K562 treated with DMSO at 1 percent for 48 hours (cell line): ENCODE results near the gene RAD9B. TPM values are rescaled to one million over a fixed set of nuclear protein-coding genes. Genes with fewer than 3 reads are reported as not detected.

Source experiments
- total RNA-seq: library from RNA; unstranded; fragments of 300-600 nt; gene quantifications from 2 replicates; pipeline ENCODE4 v1.2.3, GENCODE V29; 2022; ENCODE audit warnings: low replicate concordance; ENCODE audit errors: extremely low read depth

The RAD9B gene
- not detected in 2 replicates for total RNA-seq

DNA sequence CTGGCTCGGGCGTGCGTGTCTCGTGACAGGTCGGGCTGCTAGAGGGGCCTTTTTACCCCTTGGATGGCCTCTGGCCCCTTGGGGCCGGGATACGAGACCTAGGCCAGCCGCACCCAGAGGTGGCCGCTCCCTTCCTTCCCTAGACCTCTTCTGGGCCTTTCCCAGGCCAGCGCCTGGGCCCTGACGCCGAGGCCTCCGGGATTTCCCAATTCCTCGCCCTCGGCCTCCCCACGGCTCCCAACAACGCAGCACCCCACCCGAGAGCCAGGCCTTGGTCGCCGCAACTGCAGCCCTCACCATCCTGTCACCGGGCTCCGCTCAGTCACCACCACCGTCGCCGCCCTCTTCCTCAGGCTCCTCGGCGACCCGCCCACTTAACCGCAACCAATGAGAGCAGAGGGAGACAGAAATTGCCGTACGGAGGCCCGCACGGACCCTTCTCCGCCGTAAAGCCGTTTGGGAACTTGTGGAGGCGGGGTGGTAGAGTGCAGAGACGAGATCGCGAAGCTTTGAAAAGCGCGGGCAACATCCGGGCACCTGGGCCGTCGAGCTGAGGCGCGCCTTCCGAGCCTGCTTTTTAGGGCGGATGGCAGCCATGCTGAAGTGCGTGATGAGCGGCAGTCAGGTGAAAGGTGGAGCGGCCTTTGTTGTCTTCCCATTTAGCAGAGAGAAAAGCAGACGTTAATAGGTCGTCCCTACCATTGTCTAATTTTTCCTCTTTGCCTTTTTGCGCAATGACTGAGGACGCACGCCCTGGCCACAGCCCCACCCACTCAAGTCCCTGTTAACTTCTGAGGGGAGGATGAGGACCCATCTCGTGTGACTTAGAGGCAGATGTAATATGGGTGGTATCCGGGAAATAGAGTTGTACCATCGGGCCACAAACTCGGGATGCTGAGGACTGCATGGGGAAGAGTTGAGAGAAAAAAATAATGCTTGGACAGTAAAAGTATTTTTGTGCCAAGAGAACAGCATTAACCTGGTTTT is at the start of gene RAD9B, which contains the start of gene VPS29:
TSS of gene RAD9B (plus strand) at position 580 of the 987 bp plus-strand sequence. CDS start at position 587, 7 bp downstream.
TSS of gene VPS29 (minus strand) at position 360 of the 987 bp plus-strand sequence. CDS start at position 300, 60 bp downstream.

GRCh38 chr12:110468214-110469048 is 33.7 kb upstream of the RAD9B start, which contains the start of the genes FAM216A and GPN3:
Gene FAM216A, plus strand, starts transcription at chr12:110468845. Its CDS starts 31 bp downstream, at chr12:110468876.
Gene GPN3, minus strand, starts transcription at chr12:110468257. Its CDS starts 54 bp downstream, at chr12:110468203.

Other genes with a start within 250 kb of the RAD9B start
- gene ATP2A2, start 221.1 kb upstream of the RAD9B start, total RNA-seq: 94.9 TPM in 1 of 2 replicates, not detected in the other
- gene ANAPC7, start 98.6 kb upstream of the RAD9B start, total RNA-seq: 212 TPM in 1 of 2 replicates, not detected in the other
- not detected in 2 replicates for gene ARPC3, start 52.0 kb upstream of the RAD9B start, total RNA-seq
- gene GPN3, start 34.1 kb upstream of the RAD9B start, total RNA-seq: not detected in 2 replicates
- gene FAM216A, start 33.5 kb upstream of the RAD9B start, total RNA-seq: not detected in 2 replicates
- gene VPS29, start 220 bp upstream of the RAD9B start, total RNA-seq: not detected in 2 replicates
- gene PPTC7, start 81.0 kb downstream of the RAD9B start, total RNA-seq: not detected in 2 replicates
- not detected in 2 replicates for gene TCTN1, start 111.8 kb downstream of the RAD9B start, total RNA-seq
- not detected in 2 replicates for gene HVCN1, start 186.8 kb downstream of the RAD9B start, total RNA-seq
- gene PPP1CC, start 240.6 kb downstream of the RAD9B start, total RNA-seq: not detected in 2 replicates